Measurements from ENCODE around the gene GARS1. TPM values are rescaled to one million over a fixed set of nuclear protein-coding genes. Genes with fewer than 3 reads are reported as not detected.
"Not testable (repeated sequence)": the region's sequence is repeated elsewhere in the genome, so short reads cannot be mapped to it uniquely, and the experiment has no call there.

The GARS1 gene
- polyA plus RNA-seq, 3 donors = 84.9 to 98.0 (median 86.1) TPM

DNA sequence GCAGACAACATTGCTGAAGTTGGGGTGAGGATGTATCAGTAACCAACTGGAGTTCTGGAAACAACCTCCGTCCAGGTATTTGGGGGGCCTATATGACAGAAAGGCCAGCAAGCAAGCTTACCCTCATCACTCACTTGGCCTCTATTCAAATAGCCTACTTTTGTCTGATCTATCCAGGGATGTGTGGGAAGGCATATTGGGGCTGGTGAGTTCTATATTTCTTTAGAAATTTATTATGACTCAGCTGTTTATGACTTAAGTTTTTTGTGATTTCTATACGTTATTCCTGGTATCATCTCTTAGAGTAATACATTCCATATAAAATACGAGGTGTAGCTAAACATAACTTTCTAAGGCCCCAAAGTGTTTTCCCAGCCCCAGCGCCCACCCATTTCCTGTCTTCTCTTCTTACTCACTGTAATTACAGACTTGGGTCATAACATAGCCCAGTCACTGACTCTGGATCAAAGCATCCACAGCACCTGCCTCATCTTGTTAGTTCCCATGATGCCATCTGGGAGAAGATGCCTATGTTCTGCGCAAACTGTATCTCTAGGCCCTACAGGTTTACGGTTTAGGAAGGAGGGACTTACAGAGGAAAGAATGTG, 18.1 kb downstream of the GARS1 start:
- no peak for DNase-seq (ENCODE audit: extremely low read depth in 1 of 11, low read depth in 9 of 11, low spot score in 4 of 11)

GRCh38 chr7:30613366-30614325, 19.0 kb downstream of the GARS1 start:
- no peak for DNase-seq (ENCODE audit: extremely low read depth in 1 of 11, low read depth in 9 of 11, low spot score in 4 of 11)

DNA sequence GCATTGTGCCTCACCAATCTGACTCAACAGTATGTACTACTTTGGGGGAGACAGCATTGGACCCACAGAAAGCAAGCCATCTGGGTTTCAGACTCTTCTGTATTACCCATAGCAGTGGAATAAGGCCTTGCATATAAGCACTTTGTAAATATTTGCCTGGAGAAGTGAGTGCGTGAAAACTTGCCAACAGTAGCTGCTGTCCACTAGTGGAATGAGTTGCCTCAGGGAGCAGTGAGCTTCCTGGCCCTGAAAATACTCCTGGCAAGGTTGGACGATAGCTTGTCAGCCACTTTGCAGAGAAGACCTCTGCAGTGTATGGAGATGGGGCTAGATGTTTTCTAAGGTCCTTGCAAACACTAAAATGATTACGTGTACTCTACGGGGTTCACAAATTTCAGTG, 21.6 kb downstream of the GARS1 start:
- DNase-seq (ENCODE audit: extremely low read depth in 1 of 11, low read depth in 9 of 11, low spot score in 4 of 11) = no peak

DNA sequence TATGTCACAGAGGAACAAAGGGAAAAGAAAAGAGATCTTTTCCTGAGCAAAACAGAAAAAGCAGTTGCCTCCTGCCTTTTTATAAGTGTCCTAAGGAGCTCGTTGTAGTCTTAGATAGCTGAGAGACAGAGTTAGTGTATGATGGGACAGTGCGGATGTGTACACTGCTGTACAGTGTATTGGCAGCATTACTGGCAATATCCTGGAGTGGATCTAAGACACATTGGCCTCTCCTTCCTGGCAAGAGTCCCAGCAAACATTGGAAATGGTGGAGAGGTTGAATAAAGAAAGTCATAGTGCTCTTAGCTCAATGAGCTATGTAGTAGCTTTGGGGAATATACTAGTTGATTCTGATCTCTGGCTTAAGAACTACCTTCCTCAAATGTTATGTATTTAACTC, 22.7 kb downstream of the GARS1 start:
- DNase-seq (ENCODE audit: extremely low read depth in 1 of 11, low read depth in 9 of 11, low spot score in 4 of 11) = no peak

DNA sequence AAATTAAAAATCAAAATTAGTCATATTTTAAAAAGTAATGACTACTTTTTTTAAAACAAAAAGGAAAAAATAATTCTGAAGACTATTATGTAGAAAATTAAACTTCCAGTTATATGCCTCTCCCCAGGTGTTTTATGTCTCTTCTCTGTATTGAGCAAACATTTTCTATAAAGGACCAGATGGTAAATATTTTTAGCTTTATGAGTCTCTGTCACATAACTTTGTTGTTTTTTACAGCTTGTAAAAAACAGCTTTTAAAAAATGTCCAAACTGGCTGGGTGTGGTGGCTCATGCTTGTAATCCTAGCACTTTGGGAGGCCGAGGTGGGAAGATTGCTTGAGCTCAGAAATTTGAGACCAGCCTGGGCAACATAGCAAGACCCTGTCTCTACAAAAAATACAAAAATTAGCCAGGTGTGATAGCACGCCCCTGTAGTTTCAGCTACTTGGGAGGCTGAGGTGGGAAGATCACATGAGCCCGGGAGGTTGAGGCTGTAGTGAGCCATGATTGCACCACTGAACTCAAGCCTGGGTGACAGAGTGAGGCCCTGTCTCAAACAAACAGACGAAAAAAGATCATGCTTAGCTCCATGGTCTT, 23.5 kb downstream of the GARS1 start:
- no peak for DNase-seq (ENCODE audit: extremely low read depth in 1 of 11, low read depth in 9 of 11, low spot score in 4 of 11)

DNA sequence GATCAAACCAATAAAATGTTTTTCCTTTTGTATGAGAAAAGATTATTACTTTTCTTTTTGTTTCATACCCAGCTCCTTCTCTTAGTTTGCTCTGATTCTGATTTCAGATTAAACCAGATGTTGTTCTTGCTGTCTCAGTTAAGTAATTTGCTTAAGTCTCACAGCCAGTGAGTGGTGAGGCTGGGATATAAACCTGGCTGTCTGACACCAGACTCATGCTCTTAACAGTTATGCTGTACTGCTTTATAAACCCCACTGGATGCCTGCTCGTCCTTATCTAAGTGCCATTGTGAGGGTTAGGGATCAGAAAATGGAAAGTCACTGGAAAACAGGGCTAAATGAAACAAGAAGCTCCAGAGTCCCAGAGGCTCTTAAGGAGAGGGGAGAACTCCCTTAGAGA, 24.3 kb downstream of the GARS1 start:
- DNase-seq (ENCODE audit: extremely low read depth in 1 of 11, low read depth in 9 of 11, low spot score in 4 of 11) = no peak

DNA sequence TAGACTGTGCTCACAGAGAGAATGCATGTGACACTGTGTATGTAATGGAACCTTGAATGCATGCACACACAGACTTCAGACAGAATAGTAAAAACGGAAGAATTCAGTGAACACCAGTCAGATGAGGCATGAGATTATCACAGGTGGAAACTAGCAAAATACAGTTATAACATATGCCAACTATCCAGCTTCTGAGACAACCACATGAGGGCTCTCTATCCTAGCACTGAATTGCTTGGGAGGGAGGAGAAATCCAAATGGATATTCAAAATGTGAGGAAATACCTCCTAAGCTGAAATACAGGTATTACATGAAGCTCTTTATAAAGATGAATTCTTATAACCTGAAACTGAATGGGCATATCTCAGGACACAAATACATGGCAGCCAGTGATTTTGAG, 30.6 kb downstream of the GARS1 start:
- no peak for DNase-seq (ENCODE audit: extremely low read depth in 1 of 11, low read depth in 9 of 11, low spot score in 4 of 11)

GRCh38 chr7:30627026-30627425, 32.3 kb downstream of the GARS1 start:
- DNase-seq (ENCODE audit: extremely low read depth in 1 of 11, low read depth in 9 of 11, low spot score in 4 of 11) = no peak

- no peak for DNase-seq (ENCODE audit: extremely low read depth in 1 of 11, low read depth in 9 of 11, low spot score in 4 of 11)
Measured at GRCh38 chr7:30630986-30631385, 36.3 kb downstream of the GARS1 start.

DNA sequence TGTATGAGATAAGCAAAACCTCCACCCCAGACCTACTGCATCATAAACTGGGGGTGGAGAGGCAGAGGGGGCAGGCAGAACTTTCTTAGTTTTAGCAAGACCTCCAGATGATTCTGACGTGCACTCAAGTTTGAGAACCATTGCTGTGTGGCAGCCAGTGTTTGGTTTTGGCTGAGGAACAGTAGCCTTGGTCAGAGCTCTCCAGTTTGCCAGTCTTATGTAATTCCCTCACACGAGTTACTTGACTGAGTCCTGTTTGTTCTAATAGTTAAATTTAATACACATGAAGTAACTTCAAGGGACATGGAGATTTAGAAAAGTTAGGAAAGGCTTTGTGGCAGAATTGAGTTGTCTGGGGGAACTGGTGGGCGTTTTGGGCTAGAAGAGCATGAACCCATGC, 38.5 kb downstream of the GARS1 start:
- no peak for DNase-seq (ENCODE audit: extremely low read depth in 1 of 11, low read depth in 9 of 11, low spot score in 4 of 11)

- DNase-seq (ENCODE audit: extremely low read depth in 1 of 11, low read depth in 9 of 11, low spot score in 4 of 11) = no peak
Measured at GRCh38 chr7:30634193-30634626, 39.5 kb downstream of the GARS1 start.

- no peak for DNase-seq (ENCODE audit: extremely low read depth in 1 of 11, low read depth in 9 of 11, low spot score in 4 of 11)
Measured at GRCh38 chr7:30634634-30635201, 40.0 kb downstream of the GARS1 start.

DNA sequence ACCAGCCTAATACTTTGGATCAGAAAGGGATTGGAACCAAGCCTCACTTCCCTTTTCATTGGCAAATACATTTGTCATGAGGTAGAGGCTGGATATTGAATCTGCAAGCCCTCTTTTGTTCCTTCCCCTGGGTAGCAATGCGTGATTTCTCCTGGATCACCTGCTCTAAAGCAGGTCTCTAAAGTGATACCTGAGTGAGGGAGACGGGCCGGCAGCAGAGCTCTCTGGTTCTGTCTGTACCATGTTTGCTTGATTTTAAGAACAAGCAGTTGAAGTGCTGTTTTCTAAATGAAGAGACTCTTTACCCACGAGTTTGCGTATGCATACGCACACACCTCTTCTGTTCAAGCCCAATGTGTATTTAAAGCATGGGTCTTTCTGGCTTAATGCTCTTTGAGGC, 41.1 kb downstream of the GARS1 start:
- no peak for DNase-seq (ENCODE audit: extremely low read depth in 1 of 11, low read depth in 9 of 11, low spot score in 4 of 11)

DNA sequence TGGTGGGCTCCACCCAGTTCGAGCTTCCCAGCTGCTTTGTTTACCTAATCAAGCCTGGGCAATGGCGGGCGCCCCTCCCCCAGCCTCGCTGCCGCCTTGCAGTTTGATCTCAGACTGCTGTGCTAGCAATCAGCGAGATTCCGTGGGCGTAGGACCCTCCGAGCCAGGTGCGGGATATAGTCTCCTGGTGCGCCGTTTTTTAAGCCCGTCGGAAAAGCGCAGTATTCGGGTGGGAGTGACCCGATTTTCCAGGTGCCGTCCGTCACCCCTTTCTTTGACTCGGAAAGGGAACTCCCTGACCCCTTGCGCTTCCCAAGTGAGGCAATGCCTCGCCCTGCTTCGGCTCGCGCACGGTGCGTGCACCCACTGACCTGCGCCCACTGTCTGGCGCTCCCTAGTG, 47.6 kb downstream of the GARS1 start:
- DNase-seq (ENCODE audit: extremely low read depth in 1 of 11, low read depth in 9 of 11, low spot score in 4 of 11) = not testable (repeated sequence)

- DNase-seq (ENCODE audit: extremely low read depth in 1 of 11, low read depth in 9 of 11, low spot score in 4 of 11) = no peak
Measured at GRCh38 chr7:30642789-30643188, 48.1 kb downstream of the GARS1 start.

DNA sequence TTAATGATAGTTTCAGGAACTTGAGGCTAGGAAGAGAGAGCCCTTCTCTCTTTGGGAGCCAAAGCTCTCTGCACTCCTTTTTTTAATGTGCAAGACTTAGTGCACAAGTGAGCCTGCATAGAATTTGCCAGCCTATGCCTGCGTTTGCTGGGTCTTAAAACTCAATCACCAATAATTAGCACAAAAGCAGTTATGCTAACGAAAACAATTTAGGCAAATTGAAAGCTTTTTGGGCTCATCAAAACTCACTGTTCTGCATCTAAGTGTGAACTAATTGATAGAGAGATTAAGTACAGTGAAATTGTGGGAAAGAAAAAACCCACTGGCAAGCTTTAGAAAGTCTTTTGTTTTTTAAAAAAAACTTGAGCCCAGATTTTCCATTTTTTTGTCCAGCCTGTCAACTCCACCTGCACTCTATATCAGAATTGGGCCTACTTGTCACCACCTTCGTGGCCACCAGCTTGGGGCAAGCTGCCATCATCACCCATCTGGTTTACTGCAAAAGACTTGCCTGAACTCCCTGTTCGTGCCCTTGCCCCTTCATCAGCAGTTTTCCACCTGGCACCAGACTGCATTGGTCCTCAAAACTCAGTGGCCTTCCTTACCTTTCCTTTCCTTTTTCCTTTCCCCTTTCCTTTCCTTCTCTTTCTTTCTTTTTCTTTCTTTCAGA, 49.7 kb downstream of the GARS1 start:
- no peak for DNase-seq (ENCODE audit: extremely low read depth in 1 of 11, low read depth in 9 of 11, low spot score in 4 of 11)

DNA sequence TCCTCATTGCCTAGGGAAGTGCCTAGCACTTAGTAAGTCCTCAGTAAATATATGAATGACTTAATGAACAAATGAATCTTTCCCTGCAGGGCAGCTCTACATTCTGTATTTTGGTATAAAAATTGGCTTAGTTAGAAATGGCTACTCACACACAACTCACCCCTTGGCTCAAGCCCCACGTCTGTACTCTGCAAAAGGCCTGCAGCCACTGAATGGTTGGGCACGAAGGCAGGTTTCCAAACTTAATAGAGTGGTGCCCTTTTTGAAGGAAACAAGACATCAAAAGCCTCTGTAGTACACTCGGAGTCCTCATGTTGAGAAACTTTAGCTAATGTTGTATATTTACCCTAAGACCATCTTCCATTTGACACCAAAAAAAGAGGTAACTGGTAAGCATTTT, 51.0 kb downstream of the GARS1 start:
- DNase-seq (ENCODE audit: extremely low read depth in 1 of 11, low read depth in 9 of 11, low spot score in 4 of 11) = no peak

DNA sequence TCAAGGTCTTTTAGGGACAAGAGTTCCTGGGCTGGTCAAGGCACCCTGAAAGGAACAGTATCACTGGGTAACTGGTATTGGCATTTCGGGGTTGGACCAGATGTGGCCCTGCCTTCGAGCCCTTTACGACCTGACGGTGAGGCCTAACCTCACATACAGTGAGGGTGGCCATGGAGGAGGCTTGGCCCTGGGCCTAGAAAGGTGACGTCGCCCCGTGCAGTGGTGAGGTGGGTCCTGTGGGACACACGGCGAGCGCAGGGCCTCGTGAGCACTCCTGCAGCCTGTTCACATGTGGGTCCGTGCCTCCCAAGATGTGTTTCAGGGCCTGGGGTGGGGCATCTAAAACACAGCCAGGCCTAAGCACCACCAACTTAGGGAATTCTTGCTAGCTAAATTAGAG, 51.5 kb downstream of the GARS1 start:
- no peak for DNase-seq (ENCODE audit: extremely low read depth in 1 of 11, low read depth in 9 of 11, low spot score in 4 of 11)

DNA sequence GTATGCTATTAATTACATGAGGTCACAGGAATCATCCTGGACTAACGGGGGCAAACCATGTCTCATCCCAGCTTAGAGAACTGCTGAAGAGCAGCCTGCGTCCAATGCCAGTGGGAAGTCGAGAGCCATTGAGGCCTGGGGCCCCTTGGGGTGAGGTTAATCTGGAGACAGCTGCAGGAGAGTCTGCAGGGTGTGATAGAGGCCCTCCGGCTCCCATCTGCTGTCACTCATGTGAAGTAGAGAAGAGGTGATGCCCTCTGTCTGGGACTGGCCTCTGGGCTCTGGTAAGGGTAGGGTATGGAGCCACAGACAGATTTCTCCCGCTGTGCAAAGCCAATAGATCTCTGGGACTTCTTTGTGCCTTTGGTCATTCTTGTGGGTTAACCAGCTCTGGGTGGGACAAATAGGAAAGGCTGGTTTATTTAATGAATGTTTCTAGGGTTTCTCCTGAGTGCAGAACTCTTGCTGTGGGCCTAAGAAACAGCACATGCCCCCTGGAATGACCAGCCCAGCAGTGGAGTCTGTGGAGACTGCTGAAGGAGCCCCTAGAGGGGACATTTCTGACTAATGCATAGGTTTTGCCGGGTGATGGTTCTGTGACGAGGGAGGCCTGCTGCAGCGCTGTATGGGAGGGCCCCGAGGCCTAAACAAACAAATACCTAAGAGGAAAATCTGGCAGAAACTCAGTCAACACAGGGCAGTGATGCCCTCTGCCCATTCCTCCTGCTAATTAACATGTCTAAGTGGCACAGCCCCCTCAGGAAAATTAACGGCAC, 53.1 kb downstream of the GARS1 start:
- DNase-seq (ENCODE audit: extremely low read depth in 1 of 11, low read depth in 9 of 11, low spot score in 4 of 11) = no peak

All from renal cortex interstitium (tissue), 11 donors.